Measurements from ENCODE around the gene RNF166.

Gene RNF166

DNA sequence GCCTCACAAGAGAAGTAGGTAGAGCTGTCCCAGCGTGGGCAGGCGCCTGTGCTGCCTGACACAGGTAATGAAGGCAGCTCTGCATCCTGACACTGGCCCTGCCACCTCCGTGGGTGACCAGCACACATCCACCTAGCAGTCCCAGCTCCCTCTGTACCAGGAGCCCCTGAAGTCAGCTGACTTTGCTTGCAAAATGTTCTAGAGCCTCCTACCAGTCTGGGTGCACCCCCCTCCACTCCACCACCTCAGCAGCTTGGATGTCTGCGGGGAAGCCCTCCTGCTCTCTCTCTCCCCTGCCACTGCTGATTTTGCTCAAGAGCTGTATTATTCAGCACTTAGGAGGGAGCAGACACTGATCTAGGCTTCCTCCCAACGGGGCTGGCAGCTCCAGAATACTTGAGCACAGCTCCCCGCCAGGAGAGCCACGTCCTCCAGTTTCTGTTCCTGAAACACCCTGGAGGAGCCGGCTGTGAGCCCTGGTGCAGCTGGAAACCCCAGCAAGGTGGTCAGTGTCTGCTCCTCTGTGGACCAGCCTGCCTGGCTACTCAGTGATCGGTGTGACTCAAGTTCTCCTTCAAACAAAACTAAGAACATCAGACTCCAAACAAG is 1.0 kb downstream of the RNF166 start:
- no peak for DNase-seq

DNA sequence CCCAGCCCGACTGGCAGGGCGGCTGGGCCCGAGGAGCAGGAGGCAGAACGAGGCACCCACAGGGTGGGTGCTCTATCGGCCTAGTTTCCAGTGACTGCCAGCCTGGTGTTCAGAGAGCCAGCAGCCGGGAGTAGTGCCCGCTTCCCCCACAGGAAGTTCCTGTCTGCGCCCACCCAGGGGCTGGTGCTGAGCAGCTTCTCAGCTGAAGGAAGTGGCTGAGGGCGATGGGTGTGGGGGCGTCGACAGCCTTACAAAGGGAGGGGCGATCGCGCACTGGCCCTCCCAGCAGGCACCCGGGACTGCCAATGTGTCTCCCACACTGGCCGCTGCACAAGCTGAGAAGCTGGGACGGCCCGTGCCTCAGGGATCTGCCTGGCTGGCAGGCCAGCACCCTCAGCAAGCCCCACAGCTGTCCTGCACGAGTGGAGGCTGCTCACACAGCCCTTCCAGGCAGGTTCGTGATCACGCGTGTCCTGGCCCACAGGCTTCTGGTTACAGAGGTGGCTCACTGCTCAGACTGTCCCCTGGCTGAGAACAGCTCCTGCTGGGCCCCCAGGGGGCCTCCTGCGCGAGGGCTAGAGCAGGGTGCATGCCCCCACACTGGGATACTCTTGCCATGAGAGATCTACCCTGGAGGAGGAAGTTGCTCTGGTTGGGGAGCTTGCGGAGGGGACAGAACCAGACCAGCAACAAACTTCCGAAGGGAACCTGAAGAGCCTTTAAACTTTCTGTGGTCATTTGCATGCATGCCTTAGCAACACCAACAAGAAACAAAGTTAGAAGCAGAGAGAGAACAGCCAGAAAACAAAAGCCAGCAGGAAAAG is 2.5 kb downstream of the RNF166 start:
- DNase-seq, result no peak

DNA sequence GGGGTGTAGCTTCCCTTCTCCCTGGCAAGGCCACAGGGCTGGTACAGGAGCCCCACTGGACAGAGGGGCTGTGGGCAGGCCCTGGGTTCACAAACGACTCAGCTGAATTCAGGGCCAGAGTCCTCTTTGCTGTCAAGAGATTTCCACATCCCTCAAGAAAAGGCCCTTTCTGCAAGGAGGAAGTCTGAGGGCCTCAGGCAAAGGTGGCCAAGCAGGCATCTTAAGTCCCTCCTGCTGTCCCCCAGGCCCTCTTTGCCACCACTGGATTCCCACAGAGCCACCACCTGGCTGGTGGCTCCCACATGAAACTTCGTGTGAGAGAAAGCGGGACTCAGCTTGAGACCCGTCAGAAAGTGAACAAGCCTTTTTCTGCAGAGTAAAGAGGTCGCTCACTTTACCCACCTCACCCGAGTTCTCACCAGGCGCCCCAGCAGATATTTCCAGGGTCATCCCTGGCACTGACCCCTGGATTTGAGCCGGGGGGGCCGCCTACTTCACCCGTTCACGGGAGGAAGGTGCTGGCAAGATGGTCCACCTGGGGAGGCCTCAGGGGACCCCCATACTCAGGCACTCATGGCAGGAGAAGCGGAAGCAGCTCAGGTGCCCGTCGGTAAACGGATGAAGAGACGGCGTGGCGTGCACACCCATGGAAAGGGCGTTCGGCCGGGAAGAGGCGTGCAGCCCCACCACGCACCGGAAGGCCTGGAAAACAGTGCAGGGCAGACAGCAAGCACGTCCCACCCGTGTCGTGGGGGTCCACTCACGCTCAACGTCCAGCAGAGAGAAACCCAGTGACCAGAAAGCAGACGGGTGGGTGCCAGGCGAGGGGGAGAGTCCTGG is 3.6 kb downstream of the RNF166 start:
- DNase-seq, result no peak

DNA sequence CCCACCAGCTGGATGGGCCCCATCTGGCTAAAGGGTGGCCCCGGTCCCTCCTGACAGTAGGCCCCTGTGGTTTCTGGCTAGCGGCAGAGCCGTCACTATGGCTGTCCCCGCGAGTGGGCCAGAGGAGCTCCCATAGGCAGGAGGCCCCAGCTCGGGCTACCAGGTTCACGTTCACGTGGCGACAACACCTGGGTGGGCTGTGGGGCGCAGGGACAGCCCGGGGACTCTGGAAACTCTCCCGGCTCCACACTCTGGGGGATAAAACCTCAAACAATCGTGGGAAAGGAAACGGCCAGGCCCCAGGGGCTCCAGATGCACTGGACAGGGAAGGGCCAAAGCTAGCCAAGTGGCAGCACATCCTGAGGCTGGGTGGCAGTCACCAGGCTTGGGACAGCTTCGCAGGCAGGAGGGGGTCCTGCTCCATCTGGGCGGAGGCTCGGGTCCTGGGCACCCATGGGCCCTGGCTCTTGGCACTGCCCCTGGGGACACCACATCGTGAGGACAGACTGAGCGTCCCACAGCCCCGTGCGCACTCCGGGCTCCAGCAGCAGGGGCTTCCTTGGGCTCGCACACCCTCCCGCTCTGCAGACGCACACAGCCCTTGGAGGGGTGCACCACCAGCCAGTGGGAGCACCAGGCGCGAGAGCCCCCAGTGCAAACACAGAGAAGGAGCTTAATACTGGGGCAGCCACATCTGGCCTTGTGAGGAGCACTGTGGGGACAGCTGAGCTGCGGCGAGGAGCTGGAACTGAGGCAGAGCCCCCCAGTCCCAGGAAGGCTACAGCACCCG is 4.4 kb downstream of the RNF166 start:
- DNase-seq, result no peak

DNA sequence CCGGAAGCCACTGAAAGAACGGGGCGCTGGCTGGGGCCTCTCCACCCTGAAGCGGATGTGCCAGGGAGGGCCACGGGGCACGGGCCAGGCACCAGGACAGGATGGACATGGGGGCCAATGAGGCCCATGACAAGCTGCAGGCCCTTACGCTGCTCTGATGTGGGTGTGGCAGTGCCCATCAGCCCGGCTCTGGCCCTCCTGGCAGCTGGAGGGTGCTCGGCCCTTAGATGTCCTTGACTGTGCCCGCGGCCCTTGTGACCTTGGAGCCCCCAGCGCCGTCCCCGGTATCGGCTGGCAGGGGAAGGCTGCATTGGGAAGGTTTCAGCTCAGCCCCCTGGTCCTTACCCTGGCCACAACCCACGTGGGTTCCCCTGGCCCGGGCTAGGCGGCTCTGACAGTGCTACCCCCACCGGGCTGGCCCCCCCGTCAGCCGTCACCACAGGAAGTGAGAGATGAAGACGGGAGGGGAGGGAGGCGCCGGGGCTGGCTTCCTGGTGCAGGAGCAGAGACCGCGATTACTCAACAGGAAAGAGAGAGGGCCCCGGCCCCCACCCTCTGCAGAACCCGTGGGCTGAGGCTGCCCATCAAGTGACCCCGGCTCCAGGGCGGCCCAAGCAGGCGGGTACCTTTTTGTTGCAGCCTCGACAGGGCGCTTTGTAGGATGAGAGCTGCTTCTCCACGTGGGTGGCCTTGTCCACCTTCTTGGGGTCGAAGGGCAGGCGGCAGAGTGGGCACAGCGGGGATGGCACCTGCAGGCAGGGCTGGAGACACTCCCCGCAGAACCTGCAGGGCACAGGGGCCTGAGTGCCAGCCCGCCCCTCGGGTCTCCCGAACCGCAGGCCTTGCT is 5.3 kb downstream of the RNF166 start:
- DNase-seq, result no peak

DNA sequence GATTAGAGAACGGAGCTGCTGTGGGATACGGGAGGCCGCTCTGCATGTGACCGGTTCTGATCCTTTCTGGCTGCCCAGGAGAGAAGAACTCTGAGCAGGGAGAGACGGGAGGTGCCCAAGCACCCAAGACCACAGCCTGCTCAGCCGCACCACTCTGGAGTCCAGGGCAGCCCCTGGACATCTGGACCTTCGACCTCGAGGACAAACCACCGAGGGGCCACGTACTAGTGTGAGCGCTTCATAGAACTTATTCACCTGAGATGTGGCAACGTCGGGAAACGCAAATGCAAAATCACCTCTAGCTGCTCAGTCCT is 5.9 kb downstream of the RNF166 start:
- no peak for DNase-seq

DNA sequence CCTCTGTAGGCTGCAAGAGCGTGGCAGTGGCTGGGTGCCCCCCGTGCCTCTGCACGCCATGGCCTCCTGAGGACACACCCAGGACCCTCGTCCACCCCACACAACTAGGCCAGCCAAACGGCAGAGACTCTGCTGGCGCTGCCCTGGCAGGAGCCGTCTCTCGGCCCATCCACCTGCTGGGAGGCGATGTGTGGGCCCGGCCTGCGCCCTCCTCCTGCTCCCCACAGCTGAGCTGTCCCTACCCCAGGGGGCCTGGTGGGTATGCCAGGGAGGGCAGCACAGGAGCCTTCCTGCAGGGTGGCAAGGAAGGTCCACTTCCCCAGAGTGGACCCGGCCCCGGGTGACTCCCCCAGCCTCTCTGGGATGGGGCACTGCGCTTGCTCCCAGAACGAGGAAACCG is 7.0 kb downstream of the RNF166 start:
- no peak for DNase-seq

DNA sequence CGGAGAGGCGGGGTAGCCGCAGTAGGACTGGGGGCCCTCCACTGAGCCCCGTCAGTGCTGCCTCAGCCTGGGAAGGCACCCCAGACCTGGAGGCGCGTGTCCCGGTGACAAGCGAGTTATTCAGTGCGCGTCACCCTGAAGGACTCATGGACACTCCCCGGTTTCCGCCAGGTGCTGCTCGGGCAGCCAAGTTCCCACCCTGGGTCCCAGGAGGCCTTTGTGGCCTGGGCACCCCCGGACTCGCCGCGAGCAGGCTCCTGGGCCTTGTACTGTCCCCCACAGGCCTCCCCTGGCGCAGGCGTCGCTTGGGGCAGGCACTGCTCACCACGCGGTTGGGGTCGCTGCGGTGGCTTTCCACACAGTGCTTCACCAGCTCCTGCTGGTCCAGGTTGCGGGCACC is 7.6 kb downstream of the RNF166 start:
- no peak for DNase-seq

DNA sequence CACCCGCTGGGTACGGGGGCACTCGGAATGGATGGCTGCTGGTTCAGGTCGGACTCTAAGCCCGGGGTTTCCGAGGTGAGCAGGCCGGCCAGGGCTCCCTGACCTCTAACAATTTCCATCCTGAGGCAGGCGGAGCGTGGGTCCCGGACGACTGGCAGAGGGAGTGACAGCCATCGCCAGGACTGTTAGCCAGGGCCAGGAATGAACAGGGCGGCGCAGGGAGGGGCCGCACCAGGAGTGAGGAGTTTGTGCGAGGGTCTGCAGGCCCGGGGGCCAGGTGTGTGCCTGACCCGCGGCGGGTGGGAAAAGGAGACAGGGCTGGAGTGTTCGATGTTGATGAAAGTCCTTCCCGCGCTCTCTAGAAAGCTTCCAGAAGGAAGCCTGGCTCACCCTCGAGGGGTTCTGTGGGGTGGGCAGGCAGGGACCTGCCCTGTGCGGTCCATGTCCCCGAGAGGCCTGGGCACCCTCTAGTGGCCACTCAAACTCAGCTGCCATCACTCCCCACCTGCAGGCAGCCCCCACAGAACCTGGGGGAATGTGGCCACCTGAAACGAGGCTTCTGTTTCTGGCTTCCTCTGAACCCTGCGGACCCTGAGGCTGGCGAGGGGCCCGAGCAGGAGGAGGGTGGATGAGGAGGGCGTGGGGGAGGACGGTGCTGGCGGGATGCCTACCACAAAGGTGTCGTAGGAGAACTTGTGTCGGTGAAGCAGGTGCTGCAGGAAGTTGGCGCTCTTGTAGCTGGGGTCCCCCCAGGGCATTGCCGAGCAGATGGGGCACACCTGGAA is 8.2 kb downstream of the RNF166 start:
- no peak for DNase-seq

DNA sequence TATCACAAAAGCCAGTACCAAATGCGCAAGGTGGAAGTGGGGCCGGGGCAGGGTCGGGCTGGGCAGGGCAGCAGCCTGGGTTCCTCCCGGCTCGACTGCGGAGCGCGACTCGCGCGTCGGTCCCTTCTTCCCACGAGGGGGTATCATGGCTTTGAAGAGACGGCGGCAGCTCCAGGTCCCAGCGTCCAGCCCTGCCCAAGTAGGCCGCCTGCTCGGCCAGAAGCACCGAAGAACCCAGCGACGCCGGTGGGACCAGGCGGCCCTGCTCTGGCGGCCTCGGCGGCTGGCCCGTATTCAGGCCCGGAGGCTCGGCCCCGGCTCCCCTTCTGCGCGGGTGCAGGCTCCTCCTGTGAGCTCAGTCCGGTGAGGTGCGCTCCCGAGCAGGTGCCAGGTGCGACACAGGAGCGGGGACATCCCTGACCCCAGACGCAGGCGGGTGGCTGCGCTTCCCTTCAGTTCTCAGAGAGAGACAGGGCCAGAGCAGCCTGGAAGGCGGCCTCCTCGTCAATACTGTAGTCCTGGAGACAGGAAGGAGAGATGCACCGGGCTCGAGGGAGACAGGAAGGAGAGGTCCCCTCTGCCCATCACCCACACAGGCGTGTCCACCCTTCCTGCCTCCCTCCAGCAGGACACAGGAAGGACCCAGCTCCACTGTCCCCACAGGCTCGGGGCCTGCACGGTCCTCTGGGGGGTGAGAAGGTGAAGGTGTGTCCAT is 8.9 kb downstream of the RNF166 start:
- no peak for DNase-seq

DNA sequence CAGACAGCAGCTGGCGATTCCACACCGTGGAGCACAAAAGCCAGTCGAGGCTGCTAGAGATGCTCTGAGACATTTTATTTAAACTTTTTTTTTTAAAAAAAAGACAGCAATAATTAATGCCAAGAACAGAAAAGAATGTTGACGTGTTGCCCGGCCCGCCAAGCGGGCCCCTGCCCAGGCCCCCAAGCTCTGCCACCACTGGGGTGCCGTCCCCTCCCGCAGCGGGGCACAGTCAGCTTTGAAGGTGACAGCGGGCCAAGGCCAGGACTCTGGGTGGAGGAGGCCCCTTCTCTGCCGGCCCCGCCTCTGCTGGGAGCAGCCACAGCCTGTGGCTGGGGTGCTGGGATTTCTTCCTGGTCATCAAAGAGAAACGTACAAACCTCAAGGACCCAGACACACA is 9.8 kb downstream of the RNF166 start:
- DNase-seq, result no peak

DNA sequence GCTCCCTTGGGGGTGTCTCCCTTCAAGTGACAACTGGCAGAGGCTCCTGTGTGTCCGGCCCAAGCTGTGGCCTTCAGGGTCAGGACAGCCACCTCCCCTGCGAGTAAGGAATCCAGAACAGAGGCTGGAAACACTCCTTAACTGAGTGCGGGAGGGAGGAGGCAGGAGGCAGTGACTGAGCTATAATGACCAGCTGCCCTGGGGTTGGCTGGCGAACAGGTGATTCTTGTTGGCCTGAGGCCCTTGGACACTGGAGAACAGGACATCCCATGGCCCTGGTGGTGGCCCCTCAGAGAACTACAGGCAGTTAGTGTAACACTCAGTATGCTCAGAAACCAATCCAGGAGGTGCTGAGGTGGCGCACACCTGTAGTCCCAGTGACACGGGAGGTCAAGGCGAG is 10.5 kb downstream of the RNF166 start:
- no peak for DNase-seq

DNA sequence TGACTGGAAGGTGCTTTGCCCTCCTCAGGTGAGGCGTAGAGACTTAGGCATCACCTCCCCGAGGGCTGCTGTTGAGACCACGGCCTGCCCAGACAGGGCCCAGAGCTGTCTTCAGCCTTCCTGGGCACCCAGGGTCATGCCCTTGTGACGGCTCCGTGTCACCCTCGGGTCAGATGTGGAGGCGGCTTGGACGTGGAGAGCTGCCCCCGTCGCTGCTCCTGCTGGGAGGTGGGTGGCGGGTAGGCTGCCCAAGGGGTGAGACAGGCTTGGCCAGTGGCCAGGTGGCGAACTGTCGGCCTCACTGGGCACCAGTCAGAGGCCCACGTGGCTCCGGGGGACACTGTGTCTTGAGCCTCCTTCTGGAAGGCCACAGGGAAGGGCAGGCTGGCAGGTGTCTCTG is 11.0 kb downstream of the RNF166 start:
- DNase-seq, result no peak

DNA sequence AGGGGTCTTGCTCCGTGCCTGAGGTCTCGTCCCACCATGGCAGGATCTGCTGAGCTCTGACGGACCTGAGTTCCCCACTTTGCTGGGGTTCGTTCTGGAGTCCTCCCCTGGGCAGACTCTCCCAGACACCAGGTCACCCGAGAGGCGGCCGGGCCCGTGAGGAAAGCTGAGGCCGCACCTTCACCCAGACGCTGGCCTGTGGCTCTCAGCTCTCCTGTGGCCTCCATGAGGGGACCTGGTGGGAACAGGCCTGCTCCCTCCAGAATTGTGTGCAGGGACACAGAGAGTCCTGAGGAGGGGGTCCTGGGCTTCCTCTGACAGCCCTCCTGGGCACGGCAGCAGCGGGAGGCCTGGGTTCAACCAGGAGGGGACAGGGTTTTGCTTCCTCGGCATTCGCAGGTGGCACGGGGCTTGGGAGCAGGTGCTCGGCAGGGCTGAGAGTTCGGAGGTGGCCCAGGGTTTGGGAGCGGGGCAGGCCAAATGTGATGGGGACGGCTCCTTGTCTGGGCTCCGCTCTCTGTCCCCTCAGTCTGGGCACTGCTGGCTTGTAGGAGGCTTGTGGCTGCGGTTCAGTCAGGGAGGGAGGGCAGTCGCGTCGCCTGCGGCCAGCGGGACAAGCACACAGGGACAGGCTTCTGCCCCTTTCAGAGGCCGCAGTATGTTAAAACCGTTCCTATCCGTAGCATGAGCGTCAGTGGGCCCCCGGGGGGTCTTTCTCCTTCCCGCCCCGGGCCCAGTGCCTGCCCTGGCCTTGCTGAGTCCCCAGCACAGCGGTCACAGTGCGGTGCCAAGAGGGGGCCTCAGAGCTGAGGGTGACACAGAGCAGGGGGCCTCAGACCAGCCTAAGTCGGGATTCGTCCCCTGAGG is 11.8 kb downstream of the RNF166 start:
- DNase-seq, result no peak

DNA sequence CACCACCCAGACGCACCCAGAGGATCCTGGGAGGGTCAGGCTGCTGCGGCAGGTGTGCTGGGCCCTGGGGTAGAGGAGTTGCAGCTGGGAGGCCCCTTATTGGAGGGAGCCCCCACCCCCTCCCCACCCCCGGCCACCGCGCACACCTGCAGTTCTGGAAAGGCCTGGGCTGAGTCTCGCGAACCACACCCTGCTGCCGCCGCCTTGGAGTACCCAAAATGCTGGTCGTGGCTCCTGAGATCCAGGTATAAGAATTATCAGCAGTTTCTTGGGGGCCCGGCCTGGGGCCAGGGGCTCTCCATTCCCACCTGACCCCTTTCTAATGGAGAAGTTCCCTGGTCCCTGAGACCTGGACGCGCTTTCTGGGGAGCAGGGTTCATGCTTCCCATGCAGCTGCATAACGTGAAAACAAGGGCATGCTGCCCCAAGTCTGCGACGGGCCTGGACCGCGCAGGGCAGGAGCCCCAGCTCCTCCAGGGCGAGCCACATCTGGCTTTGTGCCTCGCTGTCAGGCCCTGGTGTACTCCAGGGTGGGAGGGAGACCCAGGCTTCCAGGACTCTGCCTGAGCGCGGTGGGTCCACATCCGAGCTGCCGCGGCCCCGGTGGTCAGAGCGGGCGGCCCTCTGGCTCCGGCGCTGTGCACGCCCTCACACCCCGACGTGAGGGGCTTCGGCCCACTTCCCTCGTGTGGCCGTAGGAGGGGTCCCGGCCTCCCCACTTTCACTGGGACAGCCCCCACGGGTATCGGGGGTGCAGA is 12.6 kb downstream of the RNF166 start:
- DNase-seq, result no peak

DNA sequence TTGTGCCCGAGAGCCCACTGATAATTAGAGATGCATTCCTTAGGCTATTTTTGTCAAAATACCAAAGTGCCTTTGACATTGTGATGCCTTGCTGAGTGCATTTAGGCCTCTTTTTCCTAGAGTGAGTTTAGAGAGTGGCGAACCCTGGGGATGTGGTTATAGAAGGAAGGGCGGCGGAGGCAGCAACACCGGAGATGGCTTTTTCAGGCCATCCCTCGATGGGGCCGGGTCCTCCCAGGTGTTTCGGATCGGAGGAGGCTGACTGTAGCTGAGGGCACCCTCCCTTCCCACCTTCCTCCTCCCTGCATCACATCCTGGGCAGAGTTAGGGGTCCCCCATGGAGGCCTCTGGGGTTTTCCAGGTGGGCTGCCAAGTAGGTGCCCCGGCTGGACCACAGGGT is 13.3 kb downstream of the RNF166 start:
- DNase-seq, result no peak

DNA sequence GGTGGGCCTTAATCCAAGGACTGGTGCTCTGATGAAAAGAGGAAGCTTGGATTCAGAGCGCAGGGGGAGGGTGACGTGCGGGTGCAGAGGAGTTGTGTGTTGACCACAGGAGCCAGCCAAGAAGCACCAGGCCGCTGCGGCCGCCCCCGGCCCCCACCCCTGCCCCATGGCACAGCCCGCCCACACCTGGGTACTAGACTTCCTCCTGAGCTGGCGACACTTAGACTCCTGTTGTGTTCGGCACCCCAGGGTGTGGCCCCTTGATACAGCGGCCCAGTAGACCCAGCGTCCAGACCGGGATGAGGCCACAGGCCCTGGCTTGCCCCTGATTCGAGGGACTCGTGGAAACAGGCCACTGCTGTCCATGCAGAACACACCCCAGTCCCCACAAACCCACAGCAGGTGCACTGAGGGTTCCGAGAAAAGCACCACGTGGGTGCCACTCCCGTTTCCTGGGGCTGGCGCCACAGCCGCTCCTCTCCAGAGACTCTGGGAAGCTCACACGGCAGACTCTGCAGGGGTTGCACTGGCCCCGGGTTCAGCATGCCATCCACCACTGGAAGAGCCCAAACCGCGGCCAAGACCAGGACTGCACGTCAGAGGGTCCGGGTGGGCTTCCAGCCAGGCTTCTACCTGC is 14.2 kb downstream of the RNF166 start:
- no peak for DNase-seq

DNA sequence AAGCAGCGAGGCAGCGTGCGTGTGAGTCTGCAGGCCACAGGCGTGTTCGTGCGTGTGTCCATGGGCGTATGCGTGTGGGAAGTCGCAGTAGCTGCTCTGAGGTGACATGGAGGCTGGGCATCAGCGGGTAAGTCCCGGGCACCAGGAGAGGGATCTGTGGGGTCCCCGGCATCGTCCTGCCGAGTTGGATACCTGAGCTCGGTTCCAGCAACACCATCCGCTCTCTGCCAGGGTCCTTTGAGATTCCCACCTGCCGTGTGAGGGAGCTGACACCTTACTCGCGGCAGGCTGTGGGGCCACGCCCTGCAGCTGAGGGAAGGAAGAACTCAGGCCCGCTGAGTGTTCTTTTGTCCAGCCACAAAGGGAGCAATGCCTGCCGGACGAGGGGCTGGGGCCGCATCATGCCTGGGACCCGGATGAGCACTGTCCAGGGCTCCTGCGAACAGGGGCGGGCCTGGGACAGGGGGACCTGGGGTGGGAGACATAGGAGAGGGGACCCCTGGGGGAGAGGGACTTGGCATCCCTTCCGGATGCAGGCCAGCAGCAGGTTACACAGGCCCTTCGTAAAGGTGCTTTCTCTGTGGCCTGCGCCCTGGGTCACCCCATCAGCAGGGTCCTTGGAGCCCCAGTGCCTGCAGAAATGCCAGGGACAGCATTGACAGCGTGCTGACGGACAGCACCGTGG is 14.9 kb downstream of the RNF166 start:
- DNase-seq, result no peak
